Right lobe of liver (tissue), 4 donors: Measurements from ENCODE around the gene THRA.

Experiments
- CTCF ChIP-seq, 4 donors: fragments of 200-600 bp in 3 of 4; fragments of 450-650 bp in 1 of 4; IDR thresholded peaks; one replicate each; pipeline versions ENCODE4 v1.5.1 to v1.8.0; 2016 to 2022; ENCODE audit warnings: antibody characterized with exemption in 4 of 4, mild to moderate bottlenecking in 2 of 4
- POLR2A ChIP-seq: fragments of 450-650 bp; IDR thresholded peaks from one replicate; pipeline ENCODE4 v1.6.1; 2017; ENCODE audit warnings: antibody characterized with exemption, mild to moderate bottlenecking
- donor health status: DM: no; HTN: no; CAD: no.
- donor health status: DM: no; HTN: no; CAD: no.
- donor health status: DM: no; HTN: yes; CAD: no.

GRCh38 chr17:40115101-40115436 lies 52.3 kb downstream of the THRA start:
- TF ChIP-seq CTCF (IDR thresholded peaks at IDR 0.05) (no peak), POLR2A (no peak)
